Measurements from ENCODE around the gene EPG5.

The EPG5 gene

DNA sequence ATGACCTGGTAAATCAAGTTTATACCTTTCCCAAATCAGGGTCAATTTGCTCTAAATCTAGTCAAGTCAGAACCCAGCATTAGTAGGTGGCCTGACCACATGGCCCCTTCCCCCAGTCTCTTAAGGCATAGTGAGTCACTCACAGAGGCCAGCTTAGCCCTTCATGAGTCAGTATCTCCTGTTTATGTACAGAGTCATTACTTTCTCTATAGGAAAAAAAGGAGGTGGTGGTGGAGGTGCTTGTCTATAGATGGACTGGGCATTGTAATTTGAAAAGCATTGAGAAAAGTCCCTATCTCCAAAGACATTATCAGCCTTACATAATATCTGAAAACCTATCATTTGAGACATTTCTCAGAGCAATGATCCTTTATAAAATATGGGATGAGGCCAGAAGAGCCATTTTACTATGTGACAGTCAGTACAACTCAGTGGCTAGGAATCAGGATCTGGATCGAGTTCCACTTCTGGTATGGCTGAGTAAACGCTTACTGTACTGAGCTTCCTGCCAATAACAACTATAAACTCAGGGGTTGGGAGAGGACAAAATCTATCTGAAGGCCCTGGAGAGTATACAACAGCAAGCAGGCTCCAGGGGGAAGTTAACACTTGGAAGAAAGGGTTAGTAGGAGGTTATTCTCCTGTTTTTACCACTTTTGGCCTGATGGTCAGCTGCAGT lies 164.2 kb downstream of the EPG5 start:
- DNase-seq: no peak

DNA sequence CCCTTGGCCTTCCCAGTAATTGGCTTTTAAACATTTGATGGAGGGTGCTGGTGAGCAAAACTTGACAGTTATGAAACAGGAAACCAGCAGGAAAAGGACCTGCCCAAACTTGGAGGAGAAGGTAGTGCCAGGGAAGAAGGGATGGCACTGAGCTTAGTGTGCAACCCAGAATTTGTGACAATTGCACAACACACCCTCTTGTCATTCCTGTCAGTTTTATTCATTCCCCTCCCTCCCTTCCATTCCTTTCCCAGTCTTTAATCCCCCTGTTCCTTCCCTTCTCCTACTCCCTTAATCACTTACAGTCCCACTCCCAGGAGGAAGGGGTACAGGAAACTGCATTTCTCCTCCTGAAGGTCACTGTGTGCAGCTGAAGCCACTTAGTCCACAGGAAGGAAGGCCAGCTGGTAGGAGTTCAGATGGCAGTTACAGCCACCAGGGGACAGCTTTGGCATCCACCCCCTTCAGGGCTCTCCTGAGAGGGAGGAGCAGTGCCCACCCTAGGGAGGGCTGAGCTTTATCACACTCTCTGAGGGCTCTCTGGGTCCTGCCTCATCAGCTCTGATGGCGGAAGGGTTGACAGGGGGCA lies 165.6 kb downstream of the EPG5 start:
- no peak for DNase-seq

All from stimulated activated naive CD4-positive, alpha-beta T cell (primary cell).